Activated CD8-positive, alpha-beta T cell treated with anti-CD3 and anti-CD28 coated beads for 36 hours (primary cell): ENCODE results near the gene PLA2G15. TPM values are rescaled to one million over a fixed set of nuclear protein-coding genes. Genes with fewer than 3 reads are reported as not detected.

Experiments
- ATAC-seq: fragments of 200-7000 bp; cut with Tn5 transposase; one replicate; pipeline ENCODE4 v1.10.0; 2021; ENCODE audit warnings: mild to moderate bottlenecking, moderate library complexity
- CTCF ChIA-PET: fragments of 350-600 bp; sonication (Branson Sonifier 250); formaldehyde crosslinking; loops from one replicate; lab custom pipeline; 2021; ENCODE audit warnings: antibody characterized with exemption; lab: Charles Lee
- POLR2A ChIA-PET: fragments of 350-600 bp; sonication (Branson Sonifier 250); formaldehyde crosslinking; loops from one replicate; lab custom pipeline; 2021; ENCODE audit warnings: antibody characterized with exemption; lab: Charles Lee
- DNase-seq: peaks from one replicate; pipeline ENCODE4 v3.0.0-alpha.2; 2020
- H3K27ac Mint-ChIP-seq: one replicate; pipeline ENCODE4 v1.8.0; 2021; ENCODE audit warnings: mild to moderate bottlenecking, mixed read lengths
- H3K27me3 Mint-ChIP-seq: one replicate; pipeline ENCODE4 v1.8.0; 2021; ENCODE audit warnings: mixed read lengths
- H3K36me3 Mint-ChIP-seq: one replicate; pipeline ENCODE4 v1.8.0; 2021; ENCODE audit warnings: low read depth, mixed read lengths
- H3K4me1 Mint-ChIP-seq: one replicate; pipeline ENCODE4 v1.8.0; 2021; ENCODE audit warnings: low read depth, mixed read lengths
- H3K4me3 Mint-ChIP-seq: one replicate; pipeline ENCODE4 v1.8.0; 2021; ENCODE audit warnings: mild to moderate bottlenecking, moderate library complexity, mixed read lengths
- H3K9me3 Mint-ChIP-seq: one replicate; pipeline ENCODE4 v1.8.0; 2021; ENCODE audit warnings: mixed read lengths
- intact Hi-C: fragments of 100-400 bp; cut with micrococcal nuclease; formaldehyde crosslinking; loops from one replicate; pipeline ENCODE4 v1.10.0; 2022
- total RNA-seq, 2 experiments: library from RNA; stranded (reverse); gene quantifications; one replicate each; pipeline ENCODE4 v1.2.3, GENCODE V29; 2021
- TF ChIP-seq, protein P1 (sequence below): fragments of 200-600 bp; IDR thresholded peaks from one replicate; pipeline ENCODE4 v1.8.0; 2022; ENCODE audit warnings: antibody characterized with exemption, mild to moderate bottlenecking

Gene PLA2G15
- total RNA-seq, 2 experiments from 2014 or later = 6.7 to 6.8 TPM

DNA sequence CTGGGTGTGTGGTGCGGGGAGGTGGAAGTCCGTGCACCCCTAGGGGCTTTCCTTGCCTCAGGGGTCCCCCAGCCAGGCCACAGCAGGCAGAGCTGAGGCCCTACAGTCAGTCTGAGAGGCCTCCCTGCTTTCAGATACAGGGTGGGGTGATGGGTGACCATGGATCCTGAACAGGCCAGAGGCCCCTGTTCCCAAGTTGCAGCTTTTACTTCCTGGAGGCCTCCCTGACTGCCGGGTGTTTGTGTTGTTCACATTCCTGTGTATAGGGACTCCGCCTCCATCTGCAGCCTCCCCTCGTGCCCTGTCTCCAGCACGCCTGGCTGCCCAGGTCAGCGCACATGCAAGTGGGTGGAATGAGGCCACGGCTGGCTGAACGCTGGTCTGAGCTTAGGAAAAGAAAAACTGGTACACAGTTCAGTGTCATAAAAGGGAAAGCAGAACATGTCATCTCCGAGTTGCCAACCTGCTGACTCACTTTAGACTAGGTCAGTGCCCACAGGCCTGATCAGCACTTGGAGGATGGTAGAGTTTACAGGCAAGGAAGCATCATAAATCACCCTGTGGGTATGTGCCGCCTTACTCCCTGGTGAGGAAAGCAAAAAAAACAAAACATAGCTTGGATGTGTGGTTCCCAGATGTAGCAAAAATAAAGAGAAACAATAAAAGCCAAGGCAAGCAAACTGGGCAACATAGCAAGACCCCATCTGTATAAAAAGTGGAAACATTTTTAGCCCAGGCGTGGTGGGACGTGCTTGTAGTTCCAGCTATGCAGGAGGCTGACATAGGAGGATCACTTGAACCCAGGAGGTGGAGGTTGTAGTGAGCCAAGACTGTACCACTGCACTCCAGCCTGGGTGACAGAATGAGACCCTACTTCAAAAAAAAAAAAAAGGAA is 13.0 kb downstream of the PLA2G15 start:
- POLR2A ChIA-PET = interaction anchor here (0.6 to 3.8 kb wide), 4 partner anchors 13 to 148 kb away, joined by 3 to 22 read pairs (median 7); partner anchors contain the start of genes PLA2G15, PRMT7 and SLC7A6OS
- CTCF ChIA-PET = interaction anchor here (0.6 to 9.0 kb wide), 4 partner anchors 13 to 372 kb away, joined by 3 to 444 read pairs (median 4); partner anchors contain the start of gene PLA2G15
- no peaks in the 10 kb centered on the region for H3K27me3 Mint-ChIP-seq
- intact Hi-C loops = no loop called here
- no peak for DNase-seq
- H3K36me3 Mint-ChIP-seq = peaks cover 4% of the 10 kb centered on the region
- ATAC-seq = no peak
- no peak overlapping the region for H3K27ac Mint-ChIP-seq
- H3K4me3 Mint-ChIP-seq = no peak overlapping the region
- H3K9me3 Mint-ChIP-seq = no peaks in the 10 kb centered on the region
- TF ChIP-seq, protein P1, sequence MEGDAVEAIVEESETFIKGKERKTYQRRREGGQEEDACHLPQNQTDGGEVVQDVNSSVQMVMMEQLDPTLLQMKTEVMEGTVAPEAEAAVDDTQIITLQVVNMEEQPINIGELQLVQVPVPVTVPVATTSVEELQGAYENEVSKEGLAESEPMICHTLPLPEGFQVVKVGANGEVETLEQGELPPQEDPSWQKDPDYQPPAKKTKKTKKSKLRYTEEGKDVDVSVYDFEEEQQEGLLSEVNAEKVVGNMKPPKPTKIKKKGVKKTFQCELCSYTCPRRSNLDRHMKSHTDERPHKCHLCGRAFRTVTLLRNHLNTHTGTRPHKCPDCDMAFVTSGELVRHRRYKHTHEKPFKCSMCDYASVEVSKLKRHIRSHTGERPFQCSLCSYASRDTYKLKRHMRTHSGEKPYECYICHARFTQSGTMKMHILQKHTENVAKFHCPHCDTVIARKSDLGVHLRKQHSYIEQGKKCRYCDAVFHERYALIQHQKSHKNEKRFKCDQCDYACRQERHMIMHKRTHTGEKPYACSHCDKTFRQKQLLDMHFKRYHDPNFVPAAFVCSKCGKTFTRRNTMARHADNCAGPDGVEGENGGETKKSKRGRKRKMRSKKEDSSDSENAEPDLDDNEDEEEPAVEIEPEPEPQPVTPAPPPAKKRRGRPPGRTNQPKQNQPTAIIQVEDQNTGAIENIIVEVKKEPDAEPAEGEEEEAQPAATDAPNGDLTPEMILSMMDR = no peak
- H3K4me1 Mint-ChIP-seq = peaks cover 13% of the 10 kb centered on the region

DNA sequence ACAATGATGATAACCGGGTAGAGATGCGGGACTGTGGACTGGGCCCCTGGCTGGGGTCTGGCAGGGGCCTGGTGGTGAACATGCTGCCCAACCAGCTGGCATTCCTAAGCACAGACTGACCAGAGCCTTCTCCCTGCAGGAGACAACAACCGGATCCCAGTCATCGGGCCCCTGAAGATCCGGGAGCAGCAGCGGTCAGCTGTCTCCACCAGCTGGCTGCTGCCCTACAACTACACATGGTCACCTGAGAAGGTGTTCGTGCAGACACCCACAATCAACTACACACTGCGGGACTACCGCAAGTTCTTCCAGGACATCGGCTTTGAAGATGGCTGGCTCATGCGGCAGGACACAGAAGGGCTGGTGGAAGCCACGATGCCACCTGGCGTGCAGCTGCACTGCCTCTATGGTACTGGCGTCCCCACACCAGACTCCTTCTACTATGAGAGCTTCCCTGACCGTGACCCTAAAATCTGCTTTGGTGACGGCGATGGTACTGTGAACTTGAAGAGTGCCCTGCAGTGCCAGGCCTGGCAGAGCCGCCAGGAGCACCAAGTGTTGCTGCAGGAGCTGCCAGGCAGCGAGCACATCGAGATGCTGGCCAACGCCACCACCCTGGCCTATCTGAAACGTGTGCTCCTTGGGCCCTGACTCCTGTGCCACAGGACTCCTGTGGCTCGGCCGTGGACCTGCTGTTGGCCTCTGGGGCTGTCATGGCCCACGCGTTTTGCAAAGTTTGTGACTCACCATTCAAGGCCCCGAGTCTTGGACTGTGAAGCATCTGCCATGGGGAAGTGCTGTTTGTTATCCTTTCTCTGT is 14.0 kb downstream of the PLA2G15 start:
- Mint-ChIP-seq H3K4me1 (peaks cover 21% of the 10 kb centered on the region), H3K27me3 (no peaks in the 10 kb centered on the region), H3K27ac (no peak overlapping the region), H3K9me3 (no peaks in the 10 kb centered on the region), H3K36me3 (peaks cover 2% of the 10 kb centered on the region), H3K4me3 (no peak overlapping the region)
- ChIA-PET CTCF (interaction anchor here (1.4 to 9.0 kb wide), 5 partner anchors 14 to 64 kb away, joined by 3 to 444 read pairs (median 97); partner anchors contain the start of gene PLA2G15), POLR2A (interaction anchor here (0.6 to 3.8 kb wide), 4 partner anchors 14 to 149 kb away, joined by 3 to 22 read pairs (median 7); partner anchors contain the start of genes PLA2G15, PRMT7 and SLC7A6OS)
- DNase-seq (no peak), ATAC-seq (no peak)
- TF ChIP-seq, protein P1 = no peak
- intact Hi-C loops = no loop called here

DNA sequence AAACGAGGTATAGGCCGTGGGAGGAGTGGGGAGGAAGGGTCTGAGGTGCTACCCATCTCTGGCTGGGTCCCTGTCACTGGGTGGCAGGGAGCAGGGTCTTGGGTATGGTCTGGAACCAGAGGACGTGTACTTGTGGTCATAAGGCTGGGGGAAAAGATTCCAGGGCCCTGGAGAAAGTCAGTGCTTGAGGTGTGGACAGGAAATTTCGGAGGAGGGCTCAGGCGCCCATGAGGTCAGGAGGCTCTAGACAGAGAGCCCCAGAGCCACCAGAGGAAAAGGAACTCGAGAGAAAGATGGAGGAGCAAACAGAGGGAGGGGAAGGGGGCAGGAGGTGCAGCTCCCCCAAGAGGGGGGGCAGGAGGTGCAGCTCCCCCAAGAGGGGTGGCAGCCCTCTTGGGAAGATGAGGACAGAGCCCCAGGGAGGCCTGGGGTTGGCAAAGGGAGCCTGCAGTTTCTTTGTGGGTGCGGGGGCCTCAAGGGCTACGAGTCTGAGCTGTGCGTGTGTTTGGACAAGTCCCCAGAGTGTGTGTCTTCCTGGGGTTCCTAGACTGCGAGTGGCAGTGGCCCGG is 18.5 kb downstream of the PLA2G15 start:
- Mint-ChIP-seq H3K36me3 (peaks cover 19% of the 10 kb centered on the region), H3K27me3 (no peaks in the 10 kb centered on the region), H3K4me1 (peaks cover 36% of the 10 kb centered on the region), H3K4me3 (peak overlapping the region; percentile 90), H3K9me3 (no peaks in the 10 kb centered on the region), H3K27ac (peak overlapping the region; percentile 97)
- TF ChIP-seq, protein P1 = no peak
- DNase-seq = no peak
- no peak for ATAC-seq
- ChIA-PET CTCF (interaction anchor here (0.6 to 9.0 kb wide), 32 partner anchors 9 to 257 kb away, joined by 3 to 444 read pairs (median 6); partner anchors contain the start of genes PLA2G15, PRMT7 and SLC7A6OS), POLR2A (interaction anchor here (0.8 to 4.8 kb wide), 22 partner anchors 11 to 178 kb away, joined by 3 to 56 read pairs (median 6); partner anchors contain the start of genes NFATC3, PLA2G15, PRMT7 and SLC7A6OS)
- intact Hi-C loops = no loop called here

DNA sequence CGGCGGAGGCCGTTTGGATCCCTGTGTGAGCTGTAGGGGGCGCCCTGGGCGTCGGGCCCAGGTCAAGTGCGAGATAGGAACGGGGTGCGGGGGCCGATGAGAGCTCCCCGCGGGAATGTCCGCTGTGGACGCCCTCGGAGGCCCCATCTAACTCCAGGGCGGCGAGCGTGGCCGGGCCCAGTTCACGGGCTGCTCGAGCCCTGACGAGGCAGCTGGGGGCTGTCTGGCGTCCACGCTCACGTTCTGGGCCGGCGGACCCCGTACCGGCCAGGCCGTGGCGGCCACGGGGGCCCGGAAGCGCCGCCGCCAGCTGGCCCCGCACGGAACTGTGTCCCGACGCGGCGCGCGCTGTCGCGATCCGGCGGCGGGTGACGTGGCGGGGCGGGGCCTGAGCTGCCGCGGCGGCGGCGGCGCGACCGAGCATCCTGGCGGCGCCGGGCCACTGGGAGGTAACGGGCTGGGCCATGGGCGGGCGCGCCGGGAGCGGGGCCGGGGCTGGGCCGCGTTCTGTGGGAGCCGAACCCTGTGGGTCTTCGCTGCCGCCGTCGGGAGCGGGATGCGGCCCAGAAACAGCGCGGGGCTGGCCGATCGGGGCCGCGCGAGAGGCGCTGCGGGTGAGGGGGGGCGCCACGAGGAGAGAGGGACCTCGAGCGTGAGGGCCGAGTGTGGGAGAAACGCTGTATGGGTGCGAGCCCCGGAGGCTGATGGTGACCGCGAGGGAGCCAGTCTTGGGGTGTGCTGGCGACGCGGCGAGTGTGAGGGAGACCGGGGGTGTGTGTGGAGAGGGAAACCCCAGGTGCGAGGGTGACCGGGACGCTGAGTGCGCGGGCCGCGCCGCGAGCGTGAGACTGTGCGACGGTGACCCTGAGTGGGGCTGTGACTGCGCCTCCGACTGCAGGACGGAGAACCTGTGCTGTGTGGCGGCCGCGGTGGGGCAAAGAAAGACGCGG is 19.2 kb downstream of the PLA2G15 start, which contains the start of gene SLC7A6:
SLC7A6 (plus strand) TSS at position 399 of the 950 bp plus-strand sequence. CDS start 10,201 bp downstream, outside the sequence.
- POLR2A ChIA-PET = interaction anchor here (0.6 to 4.8 kb wide), 24 partner anchors 10 to 793 kb away, joined by 3 to 56 read pairs (median 6); partner anchors contain the start of genes NFATC3, PLA2G15, PRMT7 and SLC7A6OS
- CTCF ChIA-PET = interaction anchor here (0.6 to 9.0 kb wide), 32 partner anchors 9 to 256 kb away, joined by 3 to 444 read pairs (median 6); partner anchors contain the start of genes PLA2G15, PRMT7 and SLC7A6OS
- TF ChIP-seq, protein P1 = peak; percentile 89
- ATAC-seq (peak; percentile 71), DNase-seq (peak; percentile 92)
- Mint-ChIP-seq H3K4me3 (peak within 1 kb of the TSS; percentile 90), H3K27me3 (no peaks in the 10 kb centered on the region), H3K9me3 (no peaks in the 10 kb centered on the region), H3K4me1 (peaks cover 43% of the 10 kb centered on the region), H3K36me3 (peaks cover 24% of the 10 kb centered on the region), H3K27ac (peak within 1 kb of the TSS; percentile 99)
- intact Hi-C loops = loop anchor here (5.0 kb wide), 1 partner anchor 48 kb away; the partner anchor contains the start of genes PRMT7 and SLC7A6OS
